HG03135 (cell line): Measurements from ENCODE around the gene NLRP6.
"Not testable (repeated sequence)": the region's sequence is repeated elsewhere in the genome, so short reads cannot be mapped to it uniquely, and the experiment has no call there.

Experiments used
- ATAC-seq: cut with Tn5 transposase; IDR thresholded peaks from one replicate; pipeline ENCODE4 v1.9.1; 2021; ENCODE audit warnings: mild to moderate bottlenecking, moderate library complexity; ENCODE audit not compliant: unreplicated experiment

NLRP6 gene

DNA sequence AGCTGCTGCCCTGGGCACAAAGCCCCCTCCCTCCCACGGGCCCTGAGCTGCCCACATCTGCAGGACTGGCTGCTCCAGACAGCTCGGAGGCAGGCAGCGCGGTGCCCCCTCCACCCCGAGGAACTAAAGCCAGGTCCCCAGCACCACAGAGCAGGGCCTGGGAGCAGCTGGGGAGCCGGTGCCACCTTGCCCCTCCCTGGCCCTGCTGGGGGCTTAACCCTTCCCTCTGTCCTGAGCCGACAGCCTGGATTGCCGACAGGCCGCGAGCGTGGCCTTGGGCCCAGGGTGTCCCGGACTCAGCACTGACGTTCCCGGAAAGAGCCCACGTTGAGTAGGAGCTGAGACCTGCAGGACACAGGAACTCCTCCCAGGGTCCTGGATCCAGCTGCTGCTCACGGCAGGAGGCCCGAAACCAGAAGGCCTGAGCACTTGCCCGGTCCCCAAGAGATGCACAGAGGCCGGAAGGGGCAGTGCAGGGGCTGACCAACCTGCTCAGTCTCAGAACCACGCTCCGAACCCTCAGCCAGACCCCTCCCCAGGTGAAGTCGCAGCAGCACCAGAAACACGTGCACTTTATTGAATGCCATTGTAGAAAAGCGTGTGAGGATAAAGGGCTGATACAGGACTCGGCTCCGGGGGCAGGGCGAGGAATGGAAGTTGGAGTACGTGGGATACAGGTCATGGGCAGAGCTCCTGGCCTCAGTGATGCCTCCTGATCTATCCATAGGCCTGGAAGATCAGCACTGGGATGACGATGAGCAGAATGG is 41.1 kb downstream of the NLRP6 start:
- peak; percentile 8 for ATAC-seq

DNA sequence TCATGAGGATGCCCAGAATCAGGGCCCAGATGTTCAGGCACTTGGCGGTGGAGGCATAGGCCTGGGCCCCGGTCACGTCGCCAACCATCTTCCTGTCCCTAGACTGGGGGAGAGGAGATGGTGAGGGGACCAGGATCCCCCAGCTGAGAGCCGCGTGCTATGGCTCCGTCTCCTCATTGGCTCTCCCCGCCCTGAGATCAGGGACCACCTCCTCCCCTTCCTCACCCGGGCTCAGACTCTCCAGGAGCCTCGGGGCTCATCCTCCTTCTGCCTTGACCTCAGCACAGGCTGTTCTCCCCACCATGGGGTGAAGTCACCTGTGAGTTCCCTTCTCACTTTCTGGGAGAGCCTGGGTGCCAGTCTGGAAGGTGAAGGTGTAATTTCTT is 41.7 kb downstream of the NLRP6 start:
- not testable (repeated sequence) for ATAC-seq

DNA sequence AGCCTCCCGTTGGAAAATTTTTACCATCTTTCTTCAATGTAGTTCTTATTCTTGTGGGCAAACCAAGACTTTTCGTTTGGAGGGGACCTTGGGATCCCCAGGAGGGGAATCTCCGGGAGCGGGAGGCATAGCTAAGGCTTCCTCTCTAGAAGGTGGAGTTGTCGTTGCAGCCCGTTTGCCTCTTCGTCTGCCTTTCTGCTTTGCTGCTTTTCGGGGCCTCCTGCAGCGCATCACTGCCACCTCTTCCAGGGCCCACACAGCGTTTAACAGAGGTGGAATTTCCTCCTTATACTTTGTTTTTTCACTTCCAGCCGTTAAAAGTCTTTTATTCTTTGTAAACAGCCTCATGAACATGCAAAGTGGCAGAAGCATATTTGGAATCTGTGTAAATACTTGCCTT is 45.9 kb downstream of the NLRP6 start:
- no peak for ATAC-seq

DNA sequence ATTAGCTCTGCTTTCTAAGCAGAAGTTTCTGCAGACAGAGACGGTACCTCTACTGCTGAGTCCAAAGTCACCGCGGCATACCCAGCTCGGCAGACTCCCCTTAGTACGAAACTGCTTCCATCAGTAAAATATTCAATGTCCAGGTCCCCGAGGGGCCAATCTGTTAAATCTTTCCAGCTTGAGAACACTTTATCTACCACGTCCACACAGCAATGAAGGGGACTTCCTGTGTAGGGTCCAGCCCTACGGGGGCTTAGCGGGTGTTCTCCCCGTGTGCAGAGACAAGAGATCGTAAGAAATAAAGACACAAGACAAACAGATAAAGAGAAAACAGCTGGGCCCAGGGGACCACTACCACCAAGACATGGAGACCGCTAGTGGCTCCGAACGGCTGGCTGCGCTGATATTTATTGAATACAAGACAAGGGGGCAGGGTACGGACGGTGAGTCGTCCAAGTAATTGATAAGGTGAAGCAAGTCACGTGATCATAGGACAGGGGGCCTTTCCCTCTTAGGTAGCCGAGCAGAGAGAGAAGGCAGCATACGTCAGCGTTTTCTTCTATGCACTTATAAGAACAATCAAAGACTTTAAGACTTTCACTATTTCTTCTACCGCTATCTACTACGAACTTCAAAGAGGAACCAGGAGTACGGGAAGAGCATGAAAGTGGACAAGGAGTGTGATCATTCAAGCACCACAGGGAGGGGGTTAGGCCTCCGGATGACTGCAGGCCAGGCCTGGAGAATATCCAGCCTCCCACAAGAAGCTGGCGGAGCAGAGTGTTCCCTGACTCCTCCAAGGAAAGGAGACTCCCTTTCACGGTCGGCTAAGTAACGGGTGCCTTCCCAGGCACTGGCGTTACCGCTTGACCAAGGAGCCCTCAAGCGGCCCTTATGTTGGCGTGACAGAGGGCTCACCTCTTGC is 46.6 kb downstream of the NLRP6 start:
- ATAC-seq = not testable (repeated sequence)

DNA sequence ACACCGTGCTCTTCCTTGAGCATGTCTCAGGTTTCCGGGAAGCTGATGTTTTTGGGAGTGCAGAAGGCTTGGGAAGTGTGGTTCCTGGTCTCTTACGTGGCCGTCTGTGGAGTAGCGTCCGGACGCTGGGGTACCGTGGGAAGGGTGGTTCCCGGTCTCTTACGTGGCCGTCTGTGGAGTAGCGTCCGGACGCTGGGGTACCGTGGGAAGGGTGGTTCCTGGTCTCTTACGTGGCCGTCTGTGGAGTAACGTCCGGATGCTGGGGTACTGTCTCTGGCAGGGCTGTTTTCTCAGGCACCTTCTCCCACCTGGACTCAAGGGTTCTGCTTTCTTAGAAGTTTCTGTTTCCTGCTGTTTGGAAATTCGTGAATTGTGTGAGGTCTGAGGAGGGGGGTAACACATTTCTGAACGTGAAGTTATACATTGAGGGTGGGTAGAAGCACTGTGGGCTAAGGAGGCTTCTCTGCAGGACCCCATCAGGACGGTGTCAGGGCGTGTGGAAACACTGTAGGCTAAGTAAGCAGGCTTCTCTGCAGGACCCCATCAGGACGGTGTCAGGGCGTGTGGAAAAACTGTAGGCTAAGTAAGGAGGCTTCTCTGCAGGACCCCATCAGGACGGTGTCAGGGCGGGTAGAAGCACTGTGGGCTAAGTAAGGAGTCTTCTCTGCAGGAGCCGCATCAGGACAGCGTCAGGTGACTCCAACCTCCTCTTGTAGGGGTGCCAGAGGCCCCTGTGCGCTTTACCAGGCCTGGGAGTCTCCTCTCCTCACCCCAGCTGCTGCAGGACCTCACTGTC is 47.8 kb downstream of the NLRP6 start:
- no peak for ATAC-seq

DNA sequence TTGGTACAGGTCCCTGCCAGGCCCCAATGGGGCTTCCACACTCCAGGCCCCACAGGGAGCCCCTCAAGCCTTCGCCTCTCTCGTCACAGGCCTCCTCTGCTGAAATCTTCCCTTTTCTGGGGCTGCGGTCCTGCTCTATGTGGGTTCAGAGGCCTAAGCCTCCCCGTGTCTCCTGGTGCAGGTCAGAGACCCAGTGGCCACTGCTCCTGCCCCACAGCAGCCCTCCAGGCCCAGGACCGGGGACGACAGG is 48.3 kb downstream of the NLRP6 start:
- ATAC-seq = no peak

DNA sequence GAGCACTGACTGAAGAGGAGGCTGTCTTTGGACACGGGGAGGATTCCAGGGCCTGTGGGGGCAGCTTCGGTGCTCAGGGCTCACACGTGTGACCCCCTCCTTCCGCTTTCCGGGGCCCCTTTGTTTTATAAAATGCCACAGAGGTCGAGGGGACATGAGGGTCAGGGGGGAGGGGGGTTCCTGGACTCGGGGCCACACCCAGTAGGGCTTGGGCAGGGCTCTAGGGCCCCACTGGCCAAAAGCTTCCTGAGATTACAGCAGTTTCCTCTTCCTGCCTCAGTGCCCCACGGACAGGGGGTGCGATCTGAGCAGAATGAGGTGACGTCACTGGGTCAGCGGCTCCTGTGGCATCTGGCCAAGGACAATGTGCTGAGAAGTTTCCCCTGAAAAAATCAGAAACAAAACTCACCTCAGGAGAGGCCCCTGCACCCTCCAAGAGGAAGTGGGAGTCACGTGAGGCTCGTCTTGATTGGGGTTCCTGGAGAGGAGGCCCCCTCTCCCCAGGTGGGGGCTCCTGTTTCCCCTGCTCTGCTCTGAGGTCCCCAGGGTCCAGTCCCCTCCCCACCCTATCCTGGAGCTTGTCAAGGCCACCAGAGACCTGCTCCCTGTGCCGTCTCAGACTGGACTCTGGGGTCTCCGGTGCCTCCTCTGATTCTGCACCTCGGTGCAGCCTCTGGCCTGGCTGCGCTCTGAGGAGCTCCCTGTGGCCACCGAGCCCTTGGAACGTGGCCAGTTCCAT is 48.8 kb downstream of the NLRP6 start:
- ATAC-seq = peak; percentile 63

DNA sequence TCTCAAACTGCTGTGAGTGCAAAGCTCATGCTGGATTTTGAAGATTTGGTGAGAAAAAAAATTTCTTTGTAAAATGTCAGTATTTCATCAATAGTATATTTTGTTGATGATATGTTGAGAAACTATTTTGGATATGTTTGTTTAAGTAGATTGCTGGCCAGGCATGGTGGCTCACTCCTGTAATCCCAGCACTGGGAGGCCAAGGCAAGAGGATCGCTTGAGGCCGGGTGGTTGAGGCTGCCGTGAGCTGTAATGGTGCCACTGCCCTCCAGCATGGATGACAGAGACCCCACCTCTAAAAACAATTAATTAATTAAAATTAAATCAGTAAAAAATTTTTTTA is 49.3 kb downstream of the NLRP6 start:
- ATAC-seq = no peak

DNA sequence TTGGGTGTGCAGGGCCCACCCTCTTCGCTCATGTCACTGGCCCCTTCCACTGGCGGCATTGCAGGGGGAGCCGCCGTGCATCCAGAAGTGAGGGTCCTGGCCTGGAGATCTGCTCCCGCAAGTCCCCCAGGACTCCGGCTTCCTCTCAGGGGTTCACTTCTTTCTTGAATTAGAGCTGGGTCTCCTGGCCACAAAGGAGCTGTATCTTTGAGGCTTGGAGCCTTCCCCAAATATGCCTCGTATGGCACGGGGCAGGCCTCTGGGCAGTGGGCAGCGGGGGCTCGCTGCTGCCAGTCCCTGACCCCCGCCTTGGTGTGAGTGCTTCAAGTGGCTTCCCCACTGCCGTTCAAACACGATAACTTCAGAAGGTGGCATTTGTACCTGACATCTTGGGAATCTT is 49.8 kb downstream of the NLRP6 start:
- no peak for ATAC-seq

DNA sequence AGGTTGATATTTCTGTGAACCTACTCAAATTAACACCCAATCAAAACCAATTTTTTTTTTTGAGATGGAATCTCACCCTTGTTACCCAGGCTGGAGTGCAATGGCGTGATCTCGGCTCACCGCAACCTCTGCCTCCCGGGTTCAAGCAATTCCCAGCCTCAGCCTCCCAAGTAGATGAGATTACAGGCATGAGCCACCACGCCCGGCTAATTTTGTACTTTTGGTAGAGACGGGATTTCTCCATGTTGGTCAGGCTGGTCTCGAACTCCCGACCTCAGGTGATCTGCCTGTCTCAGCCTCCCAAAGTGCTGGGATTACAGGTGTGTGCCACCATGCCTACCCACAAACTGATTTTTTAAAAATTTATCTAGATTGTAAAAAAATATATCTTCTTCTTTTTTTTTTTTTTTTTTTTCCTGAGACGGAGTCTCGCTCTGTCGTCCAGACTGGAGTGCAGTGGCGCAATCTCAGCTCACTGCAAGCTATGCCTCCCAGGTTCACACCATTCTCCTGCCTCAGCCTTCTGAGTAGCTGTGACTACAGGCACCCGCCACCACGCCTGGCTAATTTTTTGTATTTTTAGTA is 50.4 kb downstream of the NLRP6 start:
- ATAC-seq = not testable (repeated sequence)

DNA sequence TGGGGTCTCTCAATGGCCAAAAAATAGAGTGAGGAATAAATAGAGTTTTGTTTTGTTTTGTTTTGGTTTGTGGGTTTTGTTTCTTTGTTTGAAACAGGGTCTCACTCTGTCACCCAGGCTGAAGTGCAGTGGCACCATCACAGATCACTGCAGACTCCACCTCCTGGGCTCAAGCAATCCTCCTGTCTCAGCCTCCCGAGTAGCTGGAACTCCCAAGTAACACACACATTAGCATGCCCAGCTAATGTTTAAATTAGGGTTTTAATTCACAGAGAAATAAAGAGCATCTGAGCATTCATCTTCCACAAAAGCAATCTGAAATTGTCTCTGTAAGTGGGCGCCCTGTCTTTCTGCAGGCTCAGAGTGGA is 51.7 kb downstream of the NLRP6 start:
- ATAC-seq = no peak

DNA sequence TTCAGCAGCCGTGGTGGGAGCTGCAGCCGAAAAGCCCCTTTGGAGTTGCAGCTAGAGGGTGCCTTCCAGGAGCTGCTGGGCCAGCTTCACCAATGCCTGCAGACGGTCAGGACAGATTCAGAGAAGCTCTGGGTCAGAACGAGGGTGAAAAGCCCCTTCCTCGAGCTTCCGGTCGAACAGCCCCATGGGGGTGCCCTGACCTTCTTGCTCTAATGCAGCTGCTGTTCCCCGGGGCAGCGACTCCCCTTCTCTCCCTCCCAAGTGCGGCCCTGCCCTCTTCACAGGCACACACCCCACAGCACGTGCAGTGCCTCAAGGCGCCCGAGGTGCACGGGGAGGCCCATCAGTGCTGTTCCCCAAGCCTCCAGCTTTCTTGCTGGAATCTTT is 52.1 kb downstream of the NLRP6 start:
- no peak for ATAC-seq

DNA sequence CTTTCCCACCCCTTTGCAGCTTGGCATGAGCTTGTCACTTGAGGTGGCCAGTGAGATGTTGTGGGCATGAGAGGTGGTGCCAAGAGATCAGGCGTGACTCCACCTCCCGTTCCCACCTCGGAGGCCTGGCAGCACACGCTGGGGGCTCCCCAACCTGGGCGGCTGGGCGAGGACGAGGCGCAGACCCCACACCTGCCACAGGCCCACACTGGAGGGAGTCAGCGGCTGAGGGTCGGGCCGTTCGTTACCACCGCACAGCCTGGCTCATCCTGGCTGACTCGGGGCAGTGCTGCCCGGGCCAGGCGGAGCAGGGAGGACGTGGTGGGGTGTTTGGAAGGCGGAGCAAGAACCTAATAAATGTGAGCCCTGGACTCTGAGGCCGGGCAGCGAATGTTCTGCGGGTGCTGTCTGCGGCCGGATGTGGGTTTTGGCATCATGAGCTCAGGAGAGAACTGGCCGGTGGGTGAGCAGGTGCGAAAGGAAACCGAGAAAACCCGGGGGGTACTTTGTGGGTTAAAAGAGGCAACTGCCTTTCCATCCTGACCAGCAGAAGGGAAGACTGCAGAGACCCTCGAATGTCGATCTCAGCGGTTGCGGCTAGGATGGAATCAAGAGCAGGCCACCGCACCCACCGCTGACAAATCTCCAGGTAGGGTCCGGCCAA is 52.6 kb downstream of the NLRP6 start:
- ATAC-seq = no peak

DNA sequence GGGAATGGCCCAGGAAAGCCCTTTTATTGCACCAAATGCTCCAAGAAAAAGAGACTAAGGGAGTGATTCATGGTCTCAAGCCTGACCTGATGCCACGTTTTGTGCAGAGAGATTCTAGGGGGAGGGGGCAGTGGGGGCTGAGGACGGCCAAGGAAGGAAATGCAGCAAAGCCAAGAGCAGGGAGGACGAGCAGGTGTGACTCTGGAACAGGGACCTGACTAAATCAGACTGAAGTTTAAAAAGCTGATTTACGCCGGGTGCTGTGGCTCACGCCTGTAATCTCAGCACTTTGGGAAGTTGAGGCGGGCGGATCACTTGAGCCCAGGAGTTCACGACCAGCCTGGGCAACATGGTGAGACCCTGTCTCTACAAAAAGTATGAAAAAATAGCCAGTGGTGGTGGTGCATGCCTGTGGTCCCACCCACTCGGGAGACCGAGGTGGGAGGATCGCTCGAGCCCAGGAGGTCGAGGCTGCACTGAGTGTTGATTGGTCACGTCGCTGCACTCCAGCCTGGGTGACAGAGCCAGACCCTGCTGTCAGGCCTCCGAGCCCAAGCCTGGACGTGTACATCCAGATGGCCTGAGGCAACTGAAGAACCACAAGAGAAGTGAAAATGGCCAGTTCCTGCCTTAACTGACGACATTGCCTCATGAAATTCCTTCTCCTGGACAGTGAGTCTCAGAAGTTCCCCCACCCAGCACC is 53.3 kb downstream of the NLRP6 start:
- no peak for ATAC-seq

DNA sequence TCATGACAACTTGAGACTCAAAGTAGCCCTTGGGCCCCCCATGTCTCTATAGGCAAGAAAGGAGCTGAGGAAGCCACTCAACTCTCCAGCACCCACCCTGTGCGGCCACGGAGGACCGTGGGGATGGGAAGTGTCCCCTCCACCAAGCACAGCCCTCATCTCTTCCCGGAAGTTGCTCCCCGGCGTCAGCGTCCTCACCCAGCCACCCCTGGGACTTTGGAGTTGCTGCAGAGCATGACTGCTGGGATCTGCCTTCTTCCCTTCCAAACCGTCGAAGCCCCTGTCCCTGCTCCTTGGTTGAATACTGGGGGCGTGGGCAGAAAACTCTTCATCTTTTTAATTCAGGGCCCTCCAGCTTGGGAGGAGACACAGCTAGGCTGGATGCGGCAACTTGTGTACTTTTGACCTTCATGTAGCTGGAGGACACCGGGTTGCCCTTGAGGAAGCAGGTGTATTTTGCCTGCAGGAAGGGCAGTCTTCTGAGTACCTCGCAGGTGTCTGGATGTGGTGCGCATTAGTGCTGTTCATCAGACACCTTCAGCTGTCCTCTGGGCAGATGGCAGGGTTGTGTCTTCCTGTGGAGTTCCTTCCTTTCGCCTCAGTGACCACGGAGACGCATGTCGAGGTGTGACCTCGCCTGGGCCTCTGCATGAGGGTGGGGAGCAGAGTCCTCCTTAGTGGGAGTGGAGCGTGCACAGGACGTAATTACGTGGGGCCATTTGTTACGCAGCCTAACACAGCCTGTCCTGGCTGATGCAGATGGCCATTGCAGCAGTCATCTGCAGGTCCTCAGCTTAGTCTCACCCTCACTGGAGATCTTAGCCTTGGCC is 54.7 kb downstream of the NLRP6 start:
- no peak for ATAC-seq

DNA sequence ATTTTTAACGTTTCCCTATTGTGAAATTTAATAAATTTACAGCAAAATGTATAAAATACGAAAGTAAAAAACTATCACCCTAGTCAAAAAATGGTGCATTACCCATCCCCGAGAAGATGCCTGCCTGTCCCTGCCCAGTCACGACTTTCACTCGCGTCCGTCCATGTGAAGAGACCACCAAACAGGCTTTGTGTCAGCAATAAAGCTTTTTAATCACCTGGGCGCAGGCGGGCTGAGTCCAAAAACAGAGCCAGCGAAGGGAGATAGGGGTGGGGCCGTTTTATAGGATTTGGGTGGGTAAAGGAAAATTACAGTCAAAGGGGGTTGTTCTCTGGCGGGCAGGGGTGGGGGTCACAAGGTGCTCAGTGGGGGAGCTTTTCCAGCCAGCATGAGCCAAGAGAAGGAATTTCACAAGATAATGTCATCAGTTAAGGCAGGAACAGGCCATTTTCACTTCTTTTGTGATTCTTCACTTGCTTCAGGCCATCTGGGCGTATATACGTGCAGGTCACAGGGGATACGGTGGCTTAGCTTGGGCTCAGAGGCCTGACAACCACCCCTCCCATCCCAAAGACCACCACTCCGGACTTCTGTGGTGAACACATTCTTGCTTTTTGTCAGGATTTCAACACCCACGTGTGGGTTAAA is 55.5 kb downstream of the NLRP6 start:
- ATAC-seq = not testable (repeated sequence)

DNA sequence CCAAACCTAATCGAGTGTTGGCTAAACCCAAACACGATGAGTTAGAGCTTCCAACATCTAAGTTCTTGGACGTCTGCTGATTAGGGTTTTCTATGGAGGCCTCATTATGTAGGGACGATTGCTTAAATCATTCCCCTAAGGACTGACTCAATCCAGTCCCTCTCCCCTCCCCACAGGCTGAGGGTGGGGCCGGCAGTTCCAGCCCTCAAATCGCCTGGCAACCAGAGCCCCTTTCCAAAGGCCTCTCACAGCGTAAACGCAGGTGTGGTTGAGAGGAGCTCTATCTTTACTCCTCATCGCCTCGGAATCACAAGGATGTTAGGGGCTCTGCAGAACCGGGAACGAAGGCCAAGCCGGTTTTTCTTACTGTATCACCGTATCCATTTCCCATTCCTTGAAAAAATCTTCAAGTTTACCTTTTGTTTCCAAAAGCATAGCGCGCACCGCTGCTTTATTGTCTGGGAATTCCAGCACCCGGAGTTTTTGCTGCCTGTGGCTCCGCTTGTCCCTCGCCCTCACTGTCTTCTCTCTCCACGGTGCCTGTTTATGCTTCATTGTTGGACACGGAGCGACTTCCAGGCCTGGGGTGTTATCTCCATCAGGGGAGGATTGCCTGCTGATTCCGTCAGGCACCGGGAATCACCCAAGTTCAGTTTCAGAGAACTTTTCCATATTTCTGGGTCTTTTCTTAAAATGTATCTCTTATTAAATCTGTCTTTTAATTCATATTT is 56.2 kb downstream of the NLRP6 start:
- ATAC-seq = no peak
